Chondrocyte (in vitro differentiated cells): ENCODE measurements around the gene MADCAM1. TPM values are rescaled to one million over a fixed set of nuclear protein-coding genes. Genes with fewer than 3 reads are reported as not detected.
"Not testable (repeated sequence)": the region's sequence is repeated elsewhere in the genome, so short reads cannot be mapped to it uniquely, and the experiment has no call there.

Source experiments
- DNase-seq: peaks from one replicate; pipeline ENCODE4 v3.0.0; 2021; ENCODE audit warnings: mixed read lengths, low spot score
- H3K27ac Mint-ChIP-seq: one replicate; pipeline ENCODE4 v1.8.0; 2021; ENCODE audit warnings: mild to moderate bottlenecking, moderate library complexity, mixed read lengths; ENCODE audit not compliant: unreplicated experiment
- H3K27me3 Mint-ChIP-seq: 2 replicates; pipeline ENCODE4 v1.8.0; 2021; ENCODE audit warnings: low read depth, mixed read lengths
- H3K36me3 Mint-ChIP-seq: 2 replicates; pipeline ENCODE4 v1.8.0; 2021; ENCODE audit warnings: low read depth, mixed read lengths
- H3K4me1 Mint-ChIP-seq: 2 replicates; pipeline ENCODE4 v1.8.0; 2021; ENCODE audit warnings: low read depth, mild to moderate bottlenecking, mixed read lengths
- H3K4me3 Mint-ChIP-seq: one replicate; pipeline ENCODE4 v1.8.0; 2021; ENCODE audit warnings: mild to moderate bottlenecking, moderate library complexity, mixed read lengths; ENCODE audit not compliant: unreplicated experiment
- H3K9me3 Mint-ChIP-seq: 2 replicates; pipeline ENCODE4 v1.8.0; 2021; ENCODE audit warnings: low read depth, mixed read lengths
- long read RNA-seq: library from polyadenylated mRNA; stranded (forward); transcript quantifications from one replicate; pipeline ENCODE4 v2.0.0, GENCODE V29; 2021
- total RNA-seq: library from RNA; stranded (reverse); gene quantifications from 3 replicates; pipeline ENCODE4 v1.2.1, GENCODE V29; 2021
- TF ChIP-seq, protein P1 (sequence below): fragments of 200-600 bp; sonication (generic); IDR thresholded peaks from 2 replicates; pipeline ENCODE4 v1.5.0; 2021; ENCODE audit warnings: antibody characterized with exemption, mild to moderate bottlenecking, moderate library complexity

The MADCAM1 gene
- total RNA-seq, result 0.59 to 0.92 TPM (median 0.62 TPM) in 3 replicates
- long read RNA-seq, partial matches to known transcripts, result 0 of 1 reads
- long read RNA-seq, other reads (novel, unspliced or antisense), result 1 of 1 reads

DNA sequence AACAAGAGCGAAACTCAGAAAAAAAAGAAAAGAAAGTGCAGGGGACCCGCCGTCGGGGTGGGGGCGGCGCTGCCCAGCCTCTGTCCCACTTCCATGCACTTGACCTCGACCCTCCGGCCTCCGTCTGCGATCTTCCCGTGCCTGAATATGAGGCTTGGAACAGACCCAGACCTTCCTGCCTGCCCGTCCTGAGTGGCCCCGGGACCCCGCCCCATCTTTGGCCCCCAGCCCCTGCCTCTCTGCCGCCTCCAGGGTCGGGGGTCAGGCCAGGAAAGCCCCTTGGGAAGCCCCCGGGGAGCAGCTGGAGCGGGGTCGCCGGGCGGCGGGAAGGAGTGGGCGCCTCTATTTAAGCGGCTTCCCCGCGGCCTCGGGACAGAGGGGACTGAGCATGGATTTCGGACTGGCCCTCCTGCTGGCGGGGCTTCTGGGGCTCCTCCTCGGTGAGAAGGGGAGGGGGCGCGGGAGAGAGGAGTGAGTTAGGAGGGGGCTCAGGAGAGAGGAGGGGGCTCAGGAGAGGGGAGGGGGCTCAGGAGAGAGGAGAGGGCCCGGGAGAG is at the start of gene MADCAM1:
TSS of gene MADCAM1 (plus strand) at position 375 of the 554 bp plus-strand sequence. CDS start at position 389, 14 bp downstream.
- no peak for DNase-seq
- H3K36me3 Mint-ChIP-seq, result peaks cover 2% of the 10 kb centered on the region
- H3K9me3 Mint-ChIP-seq, result no peaks in the 10 kb centered on the region
- no peak within 1 kb of the TSS for H3K4me3 Mint-ChIP-seq
- no peak within 1 kb of the TSS for H3K27ac Mint-ChIP-seq
- peaks cover 5% of the 10 kb centered on the region for H3K4me1 Mint-ChIP-seq
- TF ChIP-seq, protein P1, sequence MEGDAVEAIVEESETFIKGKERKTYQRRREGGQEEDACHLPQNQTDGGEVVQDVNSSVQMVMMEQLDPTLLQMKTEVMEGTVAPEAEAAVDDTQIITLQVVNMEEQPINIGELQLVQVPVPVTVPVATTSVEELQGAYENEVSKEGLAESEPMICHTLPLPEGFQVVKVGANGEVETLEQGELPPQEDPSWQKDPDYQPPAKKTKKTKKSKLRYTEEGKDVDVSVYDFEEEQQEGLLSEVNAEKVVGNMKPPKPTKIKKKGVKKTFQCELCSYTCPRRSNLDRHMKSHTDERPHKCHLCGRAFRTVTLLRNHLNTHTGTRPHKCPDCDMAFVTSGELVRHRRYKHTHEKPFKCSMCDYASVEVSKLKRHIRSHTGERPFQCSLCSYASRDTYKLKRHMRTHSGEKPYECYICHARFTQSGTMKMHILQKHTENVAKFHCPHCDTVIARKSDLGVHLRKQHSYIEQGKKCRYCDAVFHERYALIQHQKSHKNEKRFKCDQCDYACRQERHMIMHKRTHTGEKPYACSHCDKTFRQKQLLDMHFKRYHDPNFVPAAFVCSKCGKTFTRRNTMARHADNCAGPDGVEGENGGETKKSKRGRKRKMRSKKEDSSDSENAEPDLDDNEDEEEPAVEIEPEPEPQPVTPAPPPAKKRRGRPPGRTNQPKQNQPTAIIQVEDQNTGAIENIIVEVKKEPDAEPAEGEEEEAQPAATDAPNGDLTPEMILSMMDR, result no peak
- H3K27me3 Mint-ChIP-seq, result peaks cover 15% of the 10 kb centered on the region

DNA sequence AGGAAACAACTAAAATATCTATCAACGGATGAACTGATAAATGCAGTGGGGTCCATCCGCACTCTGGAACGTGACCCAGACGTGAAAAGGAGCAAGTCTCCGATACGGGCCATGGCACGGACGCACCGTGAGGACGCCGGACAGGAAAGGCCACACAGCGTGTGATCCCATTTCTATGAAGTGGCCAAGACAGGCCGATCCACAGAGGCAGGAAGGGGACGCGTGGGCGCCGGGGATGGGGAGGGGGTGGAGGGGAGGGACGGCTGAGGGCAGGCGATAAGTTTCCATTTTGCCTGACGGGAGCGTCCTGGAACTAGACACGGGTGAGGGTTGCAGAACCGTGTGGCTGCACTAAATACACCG is 49.2 kb upstream of the MADCAM1 start:
- no peak for DNase-seq
- peaks cover 3% of the 10 kb centered on the region for H3K36me3 Mint-ChIP-seq
- no peaks in the 10 kb centered on the region for H3K27me3 Mint-ChIP-seq
- H3K9me3 Mint-ChIP-seq, result no peaks in the 10 kb centered on the region
- TF ChIP-seq, protein P1, result no peak
- no peak overlapping the region for H3K27ac Mint-ChIP-seq
- H3K4me3 Mint-ChIP-seq, result no peak overlapping the region
- peaks cover 4% of the 10 kb centered on the region for H3K4me1 Mint-ChIP-seq

DNA sequence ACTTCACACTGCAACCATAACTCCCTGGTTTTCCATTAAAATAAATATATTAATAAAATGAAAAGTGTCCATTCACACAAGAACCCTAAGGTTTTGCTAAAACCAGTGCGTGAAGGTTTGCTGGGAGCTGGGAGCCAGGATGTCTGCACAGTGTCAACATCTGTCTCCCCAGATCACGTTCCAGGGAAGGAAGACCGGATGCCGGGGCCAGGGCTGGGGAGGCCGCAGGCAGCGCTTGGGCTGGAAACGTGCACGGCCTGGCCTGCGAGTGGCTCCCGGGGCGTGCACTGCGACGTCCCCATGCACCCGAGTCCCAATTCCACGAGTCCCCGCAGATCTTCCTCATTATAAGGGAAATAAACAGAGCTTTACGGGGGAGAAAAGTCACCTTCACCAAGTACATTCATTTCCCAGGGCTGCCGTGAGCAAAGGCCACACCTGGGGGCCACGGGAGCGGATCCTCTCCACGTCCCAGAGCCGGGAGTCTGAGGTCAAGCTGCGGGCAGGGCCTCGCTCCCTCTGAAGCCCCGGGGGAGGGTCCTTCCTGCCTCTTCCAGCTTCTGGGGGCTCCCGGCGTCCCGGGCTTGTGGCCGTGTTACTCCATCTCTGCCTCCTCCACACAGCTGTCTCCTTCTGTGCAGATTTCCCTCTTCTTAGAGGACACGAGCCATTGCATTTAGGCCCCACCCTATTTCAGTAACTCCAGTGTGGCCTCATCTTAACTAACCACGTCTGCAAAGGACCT is 48.3 kb upstream of the MADCAM1 start:
- no peak for DNase-seq
- no peaks in the 10 kb centered on the region for H3K9me3 Mint-ChIP-seq
- H3K4me1 Mint-ChIP-seq, result peaks cover 4% of the 10 kb centered on the region
- no peaks in the 10 kb centered on the region for H3K27me3 Mint-ChIP-seq
- peaks cover 2% of the 10 kb centered on the region for H3K36me3 Mint-ChIP-seq
- H3K4me3 Mint-ChIP-seq, result no peak overlapping the region
- peak overlapping the region; percentile 11 for H3K27ac Mint-ChIP-seq
- TF ChIP-seq, protein P1, result no peak

DNA sequence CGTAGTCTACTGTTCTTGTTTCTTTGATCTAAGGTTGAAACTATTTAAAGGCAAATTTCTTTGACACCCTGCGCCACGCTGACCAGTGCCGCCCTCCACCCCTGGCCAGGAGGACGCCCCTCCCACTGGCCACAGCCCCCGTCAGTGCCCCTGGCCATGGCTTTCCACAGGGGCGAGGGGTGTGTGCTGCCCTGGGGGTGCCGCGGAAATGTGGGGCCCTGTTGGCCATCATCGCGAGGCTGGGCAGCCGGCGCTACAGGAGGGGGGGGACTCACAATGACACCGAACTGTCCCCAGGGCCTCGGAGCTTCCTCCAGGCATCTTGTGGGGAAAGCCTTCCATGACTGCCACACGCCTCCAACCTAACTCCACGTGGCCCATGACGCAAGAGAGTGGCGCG is 46.4 kb upstream of the MADCAM1 start:
- no peak for DNase-seq
- Mint-ChIP-seq H3K27me3 (no peaks in the 10 kb centered on the region), H3K9me3 (no peaks in the 10 kb centered on the region), H3K4me1 (peaks cover 4% of the 10 kb centered on the region), H3K4me3 (no peak overlapping the region), H3K36me3 (peaks cover 6% of the 10 kb centered on the region), H3K27ac (no peak overlapping the region)
- TF ChIP-seq, protein P1, result no peak

DNA sequence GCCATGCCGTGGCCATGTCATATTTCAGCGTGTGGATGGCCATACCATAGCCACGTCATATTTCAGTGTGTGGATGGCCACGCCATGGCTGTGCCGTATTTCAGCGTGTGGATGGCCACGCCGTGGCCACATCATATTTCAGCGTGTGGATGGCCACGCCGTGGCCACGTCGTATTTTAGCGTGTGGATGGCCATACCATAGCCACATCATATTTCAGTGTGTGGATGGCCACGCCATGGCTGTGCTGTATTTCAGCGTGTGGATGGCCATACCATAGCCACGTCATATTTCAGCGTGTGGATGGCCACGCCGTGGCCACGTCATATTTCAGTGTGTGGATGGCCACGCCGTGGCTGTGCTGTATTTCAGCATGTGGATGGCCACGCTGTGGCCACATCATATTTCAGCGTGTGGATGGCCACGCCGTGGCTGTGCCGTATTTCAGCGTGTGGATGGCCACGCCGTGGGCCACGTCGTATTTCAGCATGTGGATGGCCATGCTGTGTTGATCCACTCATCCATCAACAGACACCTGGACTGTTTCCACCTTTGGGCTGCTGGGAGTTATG is 45.3 kb upstream of the MADCAM1 start:
- not testable (repeated sequence) for H3K9me3 Mint-ChIP-seq, H3K36me3 Mint-ChIP-seq, H3K27ac Mint-ChIP-seq

More for the DNA sequence above, 45.3 kb upstream of the MADCAM1 start:
- DNase-seq, H3K27me3 Mint-ChIP-seq, H3K4me1 Mint-ChIP-seq, H3K4me3 Mint-ChIP-seq: not testable (repeated sequence)
